Activated CD8-positive, alpha-beta memory T cell treated with anti-CD3 and anti-CD28 coated beads, Interleukin-2, amount 50 U/mL, for 48 hours (primary cell): ENCODE measurements around the gene CORIN.

ENCODE experiments used
- DNase-seq: peaks from one replicate; pipeline ENCODE4 v3.0.0-alpha.2; 2020

CORIN gene, protein sequence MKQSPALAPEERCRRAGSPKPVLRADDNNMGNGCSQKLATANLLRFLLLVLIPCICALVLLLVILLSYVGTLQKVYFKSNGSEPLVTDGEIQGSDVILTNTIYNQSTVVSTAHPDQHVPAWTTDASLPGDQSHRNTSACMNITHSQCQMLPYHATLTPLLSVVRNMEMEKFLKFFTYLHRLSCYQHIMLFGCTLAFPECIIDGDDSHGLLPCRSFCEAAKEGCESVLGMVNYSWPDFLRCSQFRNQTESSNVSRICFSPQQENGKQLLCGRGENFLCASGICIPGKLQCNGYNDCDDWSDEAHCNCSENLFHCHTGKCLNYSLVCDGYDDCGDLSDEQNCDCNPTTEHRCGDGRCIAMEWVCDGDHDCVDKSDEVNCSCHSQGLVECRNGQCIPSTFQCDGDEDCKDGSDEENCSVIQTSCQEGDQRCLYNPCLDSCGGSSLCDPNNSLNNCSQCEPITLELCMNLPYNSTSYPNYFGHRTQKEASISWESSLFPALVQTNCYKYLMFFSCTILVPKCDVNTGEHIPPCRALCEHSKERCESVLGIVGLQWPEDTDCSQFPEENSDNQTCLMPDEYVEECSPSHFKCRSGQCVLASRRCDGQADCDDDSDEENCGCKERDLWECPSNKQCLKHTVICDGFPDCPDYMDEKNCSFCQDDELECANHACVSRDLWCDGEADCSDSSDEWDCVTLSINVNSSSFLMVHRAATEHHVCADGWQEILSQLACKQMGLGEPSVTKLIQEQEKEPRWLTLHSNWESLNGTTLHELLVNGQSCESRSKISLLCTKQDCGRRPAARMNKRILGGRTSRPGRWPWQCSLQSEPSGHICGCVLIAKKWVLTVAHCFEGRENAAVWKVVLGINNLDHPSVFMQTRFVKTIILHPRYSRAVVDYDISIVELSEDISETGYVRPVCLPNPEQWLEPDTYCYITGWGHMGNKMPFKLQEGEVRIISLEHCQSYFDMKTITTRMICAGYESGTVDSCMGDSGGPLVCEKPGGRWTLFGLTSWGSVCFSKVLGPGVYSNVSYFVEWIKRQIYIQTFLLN

GRCh38 chr4:47837908-47838294 lies at the start of gene CORIN:
Gene CORIN (minus strand): TSS chr4:47838067. CDS start chr4:47837949, 118 bp downstream.
- no peak for DNase-seq

DNA sequence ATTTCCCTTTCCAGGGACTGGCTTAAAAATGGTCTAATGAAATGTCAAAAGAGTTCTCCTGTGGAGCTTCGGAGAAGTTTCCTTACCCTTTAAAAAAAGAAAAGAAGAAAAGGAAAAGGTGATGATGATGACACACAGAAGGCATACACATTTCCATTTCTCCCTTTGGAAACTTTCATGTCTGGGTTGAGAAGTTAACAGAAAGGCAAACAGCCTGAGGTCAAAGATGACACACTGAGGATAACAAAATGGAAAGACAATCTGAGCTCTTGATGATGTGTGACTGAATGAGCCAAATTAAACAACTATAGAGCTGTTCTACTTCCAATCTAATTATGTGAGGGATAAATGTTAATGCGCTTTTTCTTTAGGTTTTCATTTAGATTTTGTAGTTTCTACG lies 44.4 kb upstream of the CORIN start:
- no peak for DNase-seq

DNA sequence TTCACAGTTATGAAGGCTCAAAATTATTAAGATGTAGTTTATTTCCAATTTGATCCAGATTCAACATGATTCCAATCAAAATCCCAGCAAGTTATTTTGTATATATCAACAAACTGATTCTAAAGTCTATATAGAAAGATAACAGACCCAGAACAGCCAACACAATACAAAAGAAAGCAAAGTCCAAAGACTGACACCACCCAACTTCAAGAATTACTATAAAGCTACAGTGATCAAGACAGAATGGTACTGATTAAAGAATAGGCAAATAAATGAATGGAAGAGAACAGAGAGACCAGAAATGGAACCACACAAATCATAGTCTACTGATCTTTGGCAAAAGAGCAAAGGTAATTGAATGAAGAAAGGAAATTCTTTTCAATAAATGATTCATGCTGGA lies 41.6 kb upstream of the CORIN start:
- DNase-seq, result no peak

- no peak for DNase-seq
Measured at GRCh38 chr4:47876784-47877546, 39.1 kb upstream of the CORIN start.

GRCh38 chr4:47876310-47876709 lies 38.4 kb upstream of the CORIN start:
- DNase-seq, result no peak

GRCh38 chr4:47873877-47874541 lies 36.1 kb upstream of the CORIN start:
- DNase-seq, result no peak

DNA sequence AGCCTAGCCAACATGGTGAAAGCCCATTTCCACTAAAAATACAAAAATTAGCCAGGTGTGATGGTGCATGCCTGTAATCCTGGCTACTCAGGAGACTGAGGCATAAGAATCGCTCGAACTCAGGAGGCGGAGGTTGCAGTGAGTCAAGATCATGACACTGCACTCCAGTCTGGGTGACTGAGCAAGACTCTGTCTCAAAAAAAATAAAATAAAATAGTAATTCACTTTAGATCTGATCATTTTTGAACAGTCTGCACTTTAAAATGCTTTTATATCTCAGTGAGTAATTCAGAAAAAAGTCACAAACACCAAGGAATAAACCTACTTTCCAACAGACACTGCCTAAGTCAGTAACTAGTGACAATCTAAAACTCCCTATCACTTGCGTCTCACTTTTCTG lies 25.6 kb upstream of the CORIN start:
- no peak for DNase-seq

DNA sequence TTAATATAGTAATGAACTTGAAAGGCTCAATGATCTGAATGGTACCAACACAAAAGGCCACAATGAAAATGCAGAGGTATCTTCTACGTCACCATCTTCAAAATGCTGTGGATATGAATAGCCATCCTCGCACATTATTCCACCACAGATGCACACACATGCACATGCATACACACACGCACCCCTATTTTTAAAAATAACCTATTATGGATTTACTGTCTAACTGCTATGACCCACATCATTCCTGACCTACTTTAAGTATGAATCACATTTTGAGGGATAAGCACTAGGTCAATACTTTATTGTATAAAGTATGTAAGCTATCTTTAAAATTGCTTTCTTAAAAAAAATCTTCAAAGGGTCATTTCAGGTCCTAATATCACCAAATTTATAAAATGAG lies 24.4 kb upstream of the CORIN start:
- DNase-seq, result no peak

DNA sequence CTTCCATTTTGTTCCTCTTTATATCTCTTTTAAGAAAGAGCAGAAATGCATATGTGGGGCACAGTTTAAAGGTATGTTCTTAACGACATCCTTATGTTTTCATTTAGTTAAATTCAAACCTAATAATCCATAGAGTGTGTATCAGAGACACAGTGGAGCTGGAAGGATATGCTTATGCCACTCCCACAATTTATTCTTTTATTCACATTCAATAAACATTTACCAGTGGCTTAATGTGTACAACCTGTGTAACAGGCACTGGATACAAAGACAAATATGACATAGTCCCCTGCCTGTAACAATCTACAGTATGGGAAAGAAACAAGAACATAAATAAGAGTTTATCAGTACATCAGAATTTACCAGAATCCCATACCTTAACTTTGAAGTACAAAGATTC lies 22.4 kb upstream of the CORIN start:
- no peak for DNase-seq

DNA sequence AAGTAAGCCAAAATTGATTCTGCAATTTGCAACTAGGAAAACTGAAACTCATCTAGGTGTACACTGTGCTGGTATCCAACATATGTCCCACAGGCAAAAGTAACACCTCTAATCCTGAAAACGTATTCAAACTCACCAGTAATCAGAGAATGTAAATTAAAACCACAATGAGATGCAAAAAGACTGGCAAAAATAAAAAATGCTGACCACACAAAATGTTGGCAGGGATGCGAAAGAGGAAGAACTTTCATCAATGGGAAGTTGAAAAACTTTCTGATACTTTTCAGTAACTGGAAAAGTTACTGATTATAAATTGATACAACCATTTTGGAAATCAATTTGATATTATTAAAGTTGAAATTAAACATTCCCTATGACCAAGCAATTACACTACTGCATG lies 20.1 kb upstream of the CORIN start:
- no peak for DNase-seq

DNA sequence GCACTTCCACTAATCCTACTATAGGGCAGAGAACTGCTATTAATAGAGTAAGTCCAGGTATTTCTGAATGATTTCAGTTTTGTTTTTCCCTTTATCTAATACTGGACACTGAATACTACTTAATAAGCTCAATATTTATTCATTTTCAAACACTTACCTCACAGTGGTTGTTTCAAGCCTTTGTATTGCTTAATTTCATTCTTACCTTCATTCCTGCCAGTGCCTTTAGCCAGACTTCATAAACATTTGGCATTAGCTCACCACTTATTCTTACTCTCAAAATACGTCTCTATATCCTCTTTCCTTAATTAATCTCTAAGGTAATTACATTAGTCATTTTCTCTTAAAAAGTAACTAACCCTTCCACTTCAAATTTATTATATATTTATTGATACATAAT lies 18.8 kb upstream of the CORIN start:
- no peak for DNase-seq

DNA sequence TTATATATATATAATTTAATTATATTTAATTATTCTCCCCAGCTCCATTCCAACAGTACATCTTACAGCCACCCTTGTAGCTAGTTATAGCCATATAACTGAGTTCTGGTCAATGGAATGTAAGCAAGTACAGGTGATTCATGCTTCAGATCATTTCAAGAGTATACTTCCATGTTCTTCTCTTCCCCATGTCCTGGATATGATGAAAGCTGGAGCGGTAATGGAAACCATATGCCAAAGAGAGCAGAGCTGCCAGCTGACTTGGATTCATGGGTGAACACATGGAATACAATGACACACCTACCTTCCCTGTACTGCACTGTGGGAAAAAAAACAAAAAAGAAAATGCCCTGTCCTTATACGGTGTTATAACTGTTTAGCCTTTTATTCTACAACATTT lies 17.5 kb upstream of the CORIN start:
- DNase-seq, result no peak

DNA sequence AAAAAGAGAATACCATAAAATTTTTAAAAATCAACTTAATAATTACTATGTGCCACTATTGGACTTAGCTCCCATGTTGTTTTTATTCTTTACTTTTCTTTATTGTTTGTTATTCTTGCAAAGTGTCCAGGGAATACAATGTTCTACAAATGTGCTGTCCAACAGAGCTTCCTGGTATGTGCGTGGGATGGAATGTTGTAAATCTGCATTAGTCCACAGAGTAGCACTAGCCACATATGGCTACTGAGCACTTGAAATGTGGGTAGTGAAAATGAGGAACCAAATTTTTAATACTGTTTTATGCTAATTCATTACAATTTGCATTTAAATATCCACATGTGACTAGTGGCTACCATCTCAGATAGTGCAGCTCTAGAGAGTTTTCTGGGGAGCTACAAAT lies 14.3 kb upstream of the CORIN start:
- DNase-seq, result no peak

DNA sequence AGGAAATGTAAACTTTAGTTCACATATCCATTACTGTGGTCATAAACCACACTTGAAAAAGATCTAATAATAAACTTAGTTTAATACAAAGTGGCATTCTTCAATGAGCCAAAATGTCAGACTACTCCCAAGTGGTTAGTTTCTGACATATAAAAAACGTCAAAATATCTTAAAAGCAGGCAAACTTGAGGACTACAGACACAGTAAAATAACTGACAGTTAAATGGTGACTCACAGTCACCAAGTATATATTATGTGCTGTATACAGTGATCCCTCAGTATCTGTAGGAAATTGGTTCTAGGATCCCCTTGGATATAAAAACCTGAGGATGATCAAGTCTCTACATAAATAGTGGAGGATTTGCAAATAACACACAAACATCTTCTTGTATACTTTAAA lies 11.6 kb upstream of the CORIN start:
- DNase-seq, result no peak

DNA sequence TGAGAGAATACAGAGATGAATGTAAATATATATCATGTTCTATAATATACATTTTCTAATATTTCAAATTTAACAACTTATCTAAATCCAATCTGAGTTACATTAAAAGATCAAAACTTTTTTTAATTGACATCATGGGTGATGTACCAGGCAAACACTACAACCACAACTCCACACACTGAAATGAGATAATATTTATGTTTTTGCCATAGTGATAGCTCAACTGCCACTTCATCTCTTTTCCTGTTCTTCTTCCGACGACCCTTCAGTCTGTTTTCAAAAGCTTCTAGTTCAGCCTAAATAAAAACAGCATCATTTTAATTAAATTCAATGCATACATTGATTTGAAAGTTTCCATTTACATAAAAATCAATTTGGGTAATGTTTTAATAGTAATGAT lies 10.2 kb upstream of the CORIN start:
- DNase-seq, result no peak

DNA sequence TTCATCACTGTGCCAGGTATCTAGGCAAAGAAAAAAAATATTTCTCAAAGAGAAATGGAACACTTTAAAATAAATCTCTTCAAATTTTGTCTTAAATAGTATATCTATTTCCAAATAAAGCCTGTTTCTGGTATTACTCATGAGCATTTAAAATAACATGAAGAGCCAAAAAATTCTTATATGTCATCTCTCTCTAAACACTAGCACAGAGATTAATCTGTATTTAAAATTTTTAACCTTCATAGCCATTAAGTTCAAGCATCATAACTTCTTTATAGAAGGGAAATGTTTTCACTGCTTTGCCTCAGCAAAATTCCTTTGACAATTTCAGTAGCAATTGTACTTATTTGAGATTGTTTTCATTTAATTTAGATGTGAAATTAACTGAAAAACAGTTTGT lies 5.1 kb upstream of the CORIN start:
- DNase-seq, result no peak

DNA sequence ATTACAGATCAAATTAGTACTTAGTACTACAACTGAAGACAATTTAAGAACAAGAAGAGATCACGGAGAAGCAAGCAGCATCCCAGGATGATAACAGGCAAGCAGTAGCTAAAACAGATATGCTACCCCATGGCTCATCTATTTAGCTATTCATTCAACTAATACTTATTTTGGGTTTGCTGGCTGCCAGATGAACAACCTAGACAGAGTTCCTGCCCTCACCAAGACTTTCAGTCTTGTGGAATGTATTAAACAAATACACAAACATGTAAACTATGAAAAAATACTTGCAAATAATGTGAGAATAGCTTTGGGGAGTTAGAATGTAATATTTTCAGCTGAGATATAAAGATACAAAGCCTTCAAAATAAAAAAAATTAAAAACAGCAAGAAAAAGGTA lies 2.4 kb upstream of the CORIN start:
- DNase-seq, result no peak

DNA sequence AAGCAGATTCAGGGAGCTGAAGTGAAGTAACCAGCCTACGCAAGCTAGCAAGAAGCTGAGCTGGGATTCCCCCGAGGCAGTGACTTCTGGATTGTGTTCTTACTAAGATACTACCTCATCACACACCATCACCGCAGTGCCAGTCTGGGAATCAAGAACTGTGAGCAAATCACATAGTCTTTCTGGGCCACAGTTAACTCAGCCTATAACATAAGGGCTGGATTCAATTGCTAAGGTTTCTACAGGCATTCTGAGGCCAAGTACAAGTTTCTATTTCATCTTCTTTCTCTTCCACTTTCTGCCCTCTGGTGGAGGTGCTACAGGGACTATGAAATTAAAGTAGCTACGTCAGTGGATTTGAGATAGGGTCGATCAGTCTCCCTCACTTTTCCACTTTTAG lies 1.4 kb upstream of the CORIN start:
- DNase-seq, result peak; percentile 60

DNA sequence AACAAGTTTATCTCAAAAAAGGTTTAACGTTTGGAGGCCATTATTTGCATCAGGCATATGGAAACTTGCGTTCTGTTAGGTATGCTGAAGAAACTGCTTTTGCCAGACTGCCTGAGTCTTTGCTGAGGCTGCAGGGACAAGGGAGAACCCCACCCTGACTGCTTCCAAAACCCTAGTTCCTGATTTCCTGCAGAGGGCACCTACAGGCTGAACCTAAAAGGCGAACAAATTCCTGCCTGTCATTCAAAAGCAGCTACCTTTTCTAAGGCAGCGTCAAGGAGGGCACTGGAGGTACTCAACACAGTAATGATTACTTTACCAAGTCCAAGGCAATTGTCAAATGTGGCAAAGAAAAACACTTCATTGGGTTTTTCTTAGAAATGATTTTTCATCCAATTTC lies 578 bp upstream of the CORIN start:
- DNase-seq, result no peak

DNA sequence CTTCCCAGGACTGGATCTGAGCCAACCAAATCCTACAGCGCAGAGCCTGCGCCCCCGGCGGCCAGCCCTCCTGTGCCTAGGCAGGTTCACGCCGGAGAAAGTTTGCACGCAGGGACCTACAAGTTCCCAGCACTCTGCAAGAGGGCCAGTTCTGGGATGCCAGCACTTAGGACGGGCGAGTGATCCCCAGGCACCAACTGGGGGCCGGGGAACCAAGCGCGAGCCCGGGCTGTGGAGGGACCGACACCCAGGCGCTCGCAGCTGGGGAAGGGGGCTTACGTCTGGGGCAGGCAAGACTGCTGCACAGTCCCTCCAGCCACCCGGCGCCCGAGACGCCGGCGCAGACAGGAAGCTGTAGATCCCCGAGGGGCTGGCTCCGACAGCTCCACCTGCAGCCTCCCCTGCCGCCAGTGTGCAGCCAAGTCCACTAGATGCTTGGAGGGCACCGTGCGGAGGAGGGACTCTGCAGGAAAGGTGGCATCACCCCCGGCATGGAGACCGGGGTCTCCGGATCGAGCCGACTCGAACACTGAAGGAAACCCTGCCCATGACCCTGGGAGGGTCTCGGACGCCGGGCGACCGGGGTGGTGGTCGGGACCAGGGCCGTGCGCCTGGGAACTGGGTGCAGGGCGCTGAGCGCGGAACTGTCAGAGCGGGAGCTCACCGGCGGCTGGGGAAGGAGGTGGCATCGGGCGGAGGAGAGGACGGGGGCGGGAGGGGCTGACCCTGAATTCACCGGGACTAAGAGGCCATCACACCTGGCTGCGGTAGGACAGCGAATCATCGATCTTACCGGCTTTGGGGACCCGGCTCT lies 566 bp downstream of the CORIN start:
- peak; percentile 76 for DNase-seq

GRCh38 chr4:47836641-47837093 lies 1.2 kb downstream of the CORIN start:
- DNase-seq, result peak; percentile 79

DNA sequence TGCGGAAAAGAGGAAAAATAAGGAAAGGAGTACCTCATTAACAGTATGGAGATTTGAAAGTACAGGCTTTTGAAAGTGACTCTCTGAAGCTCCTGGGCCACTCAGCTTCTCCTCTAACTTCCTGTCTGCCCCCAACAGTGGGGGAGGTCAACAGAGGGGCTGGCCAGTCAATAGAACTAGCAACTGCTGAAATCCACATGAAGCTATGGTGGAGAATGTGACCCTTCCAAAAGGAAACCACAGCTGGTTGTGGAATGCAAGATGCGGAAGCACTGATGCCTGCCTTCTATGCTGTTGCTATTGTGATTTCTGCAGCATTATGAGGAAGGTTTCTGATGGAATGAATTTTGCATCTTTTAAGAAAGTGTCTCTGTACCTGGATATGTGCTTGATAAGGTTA lies 2.4 kb downstream of the CORIN start:
- no peak for DNase-seq
